ENCODE measurements around the gene VSTM4. TPM values are rescaled to one million over a fixed set of nuclear protein-coding genes. Genes with fewer than 3 reads are reported as not detected.

Gene VSTM4
- polyA plus RNA-seq, 1 of the 3 experiments (the other 2 are of a cell fraction) = 0.39 TPM

- 6% methylated on average over 3 of the region's 3 CpGs for WGBS (ENCODE audit: low lambda C conversion rate)
Observed at GRCh38 chr10:48996329-48996728, 119.0 kb downstream of the VSTM4 start.

DNA sequence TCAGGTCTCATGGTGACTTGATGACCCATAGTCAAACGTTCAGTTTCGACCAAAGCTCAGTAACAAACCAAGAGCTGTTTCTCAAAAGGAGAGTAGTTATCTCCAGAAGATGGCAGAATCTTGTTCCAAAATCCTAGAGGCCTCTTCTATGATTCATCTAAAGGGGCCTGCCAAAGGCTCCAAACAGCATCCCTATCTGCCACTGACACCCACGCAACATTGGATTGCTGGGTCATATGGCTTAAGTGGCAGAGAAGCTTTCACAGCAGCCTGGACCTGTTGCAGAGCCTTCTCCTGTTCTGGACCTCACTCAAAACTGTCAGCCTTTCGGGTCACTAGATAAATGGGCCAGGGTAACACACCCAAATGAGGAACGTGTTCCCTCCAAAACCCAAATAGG lies 121.7 kb downstream of the VSTM4 start:
- H3F3A ChIP-seq (replicated peaks; ENCODE audit: insufficient read depth) = no peaks in the 10 kb centered on the region
- H3K4me1 ChIP-seq (ENCODE audit: control insufficient read depth in 1 of 2, insufficient read depth in 2 of 2, low read depth in 1 of 2, low read length in 1 of 2) = no peaks in the 10 kb centered on the region
- H3K9me2 ChIP-seq = no peaks in the 10 kb centered on the region
- no peak overlapping the region for H3K27ac ChIP-seq (ENCODE audit: low read depth in 2 of 2, low read length in 1 of 2)
- H4K20me1 ChIP-seq (ENCODE audit: insufficient read depth) = no peaks in the 10 kb centered on the region
- H3K4me2 ChIP-seq = no peak overlapping the region
- H3K4me3 ChIP-seq (ENCODE audit: low read depth in 2 of 2, low read length in 1 of 2) = no peak overlapping the region
- H3K79me2 ChIP-seq (ENCODE audit: insufficient read depth) = no peaks in the 10 kb centered on the region
- ChIA-PET POLR2A (no interaction called here), CTCF (interaction anchor here (1.8 kb wide), 1 partner anchor 17 kb away, joined by 4 read pairs; no protein-coding TSS in a partner anchor)
- no peaks in the 10 kb centered on the region for H3K9me3 ChIP-seq
- TF ChIP-seq TAF1 (IDR thresholded peaks at IDR 0.05; ENCODE audit: borderline replicate concordance, low read depth, low read length) = no peak
- TF ChIP-seq EZH2phosphoT487 (IDR thresholded peaks at IDR 0.05; ENCODE audit: borderline replicate concordance, low read depth) = no peak
- TF ChIP-seq ELF1 (IDR thresholded peaks at IDR 0.05) = no peak
- TF ChIP-seq SMC3 (IDR thresholded peaks at IDR 0.05; ENCODE audit: low read depth, low read length) = no peak
- TF ChIP-seq RFX5 (IDR thresholded peaks at IDR 0.05; ENCODE audit: low read length) = no peak
- TF ChIP-seq RXRA (IDR thresholded peaks at IDR 0.05; ENCODE audit: borderline replicate concordance, low read depth) = no peak
- TF ChIP-seq RAD21 (IDR thresholded peaks at IDR 0.05; ENCODE audit: low read length) = no peak
- TF ChIP-seq EP300 (IDR thresholded peaks at IDR 0.05; ENCODE audit: borderline replicate concordance in 1 of 2, low read depth in 1 of 2, low read length in 1 of 2) = no peak
- TF ChIP-seq RCOR1 (IDR thresholded peaks at IDR 0.05; ENCODE audit: low read length) = no peak
- no peak for TF ChIP-seq USF1 (IDR thresholded peaks at IDR 0.05; ENCODE audit: borderline replicate concordance, low read depth)
- TF ChIP-seq NRF1 (IDR thresholded peaks at IDR 0.05; ENCODE audit: low read depth, low read length) = no peak
- TF ChIP-seq POLR2AphosphoS5 (IDR thresholded peaks at IDR 0.05; ENCODE audit: low read depth, low read length) = no peak
- TF ChIP-seq FOSL2 (IDR thresholded peaks at IDR 0.05; ENCODE audit: borderline replicate concordance, low read depth) = no peak
- no peak for TF ChIP-seq GATA2 (CRISPR knock-in tag; IDR thresholded peaks at IDR 0.05)
- TF ChIP-seq TCF12 (IDR thresholded peaks at IDR 0.05) = no peak
- no peak for TF ChIP-seq FOXM1 (IDR thresholded peaks at IDR 0.05; ENCODE audit: low read depth)
- no peak for TF ChIP-seq JUND (IDR thresholded peaks at IDR 0.05)
- no peaks in the 10 kb centered on the region for H3K27me3 ChIP-seq (ENCODE audit: insufficient read depth)
- H2AFZ ChIP-seq (ENCODE audit: low read depth) = no peak overlapping the region
- H3K9ac ChIP-seq = no peak overlapping the region
- no peaks in the 10 kb centered on the region for H3K36me3 ChIP-seq (replicated peaks in 1 of 2; ENCODE audit: control insufficient read depth in 1 of 2, insufficient read depth in 2 of 2, low read length in 1 of 2)
- no peak for DNase-seq
- WGBS (ENCODE audit: low lambda C conversion rate) = 28% methylated on average over 5 of the region's 5 CpGs

More at GRCh38 chr10:48996329-48996728, 119.0 kb downstream of the VSTM4 start:
- CTCF ChIA-PET = interaction anchor here (0.6 to 1.0 kb wide), 4 partner anchors 78 to 340 kb away, joined by 3 read pairs; partner anchors contain the start of gene VSTM4
- H4K20me1 ChIP-seq (ENCODE audit: insufficient read depth) = no peaks in the 10 kb centered on the region
- no peak for TF ChIP-seq TEAD4 (IDR thresholded peaks at IDR 0.05; ENCODE audit: borderline replicate concordance, insufficient read depth)
- no peak for TF ChIP-seq MXI1 (IDR thresholded peaks at IDR 0.05; ENCODE audit: low read depth, low read length)
- TF ChIP-seq, protein P1, sequence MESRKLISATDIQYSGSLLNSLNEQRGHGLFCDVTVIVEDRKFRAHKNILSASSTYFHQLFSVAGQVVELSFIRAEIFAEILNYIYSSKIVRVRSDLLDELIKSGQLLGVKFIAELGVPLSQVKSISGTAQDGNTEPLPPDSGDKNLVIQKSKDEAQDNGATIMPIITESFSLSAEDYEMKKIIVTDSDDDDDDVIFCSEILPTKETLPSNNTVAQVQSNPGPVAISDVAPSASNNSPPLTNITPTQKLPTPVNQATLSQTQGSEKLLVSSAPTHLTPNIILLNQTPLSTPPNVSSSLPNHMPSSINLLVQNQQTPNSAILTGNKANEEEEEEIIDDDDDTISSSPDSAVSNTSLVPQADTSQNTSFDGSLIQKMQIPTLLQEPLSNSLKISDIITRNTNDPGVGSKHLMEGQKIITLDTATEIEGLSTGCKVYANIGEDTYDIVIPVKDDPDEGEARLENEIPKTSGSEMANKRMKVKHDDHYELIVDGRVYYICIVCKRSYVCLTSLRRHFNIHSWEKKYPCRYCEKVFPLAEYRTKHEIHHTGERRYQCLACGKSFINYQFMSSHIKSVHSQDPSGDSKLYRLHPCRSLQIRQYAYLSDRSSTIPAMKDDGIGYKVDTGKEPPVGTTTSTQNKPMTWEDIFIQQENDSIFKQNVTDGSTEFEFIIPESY (IDR thresholded peaks at IDR 0.05; ENCODE audit: borderline replicate concordance, low read depth) = no peak
- no peak for TF ChIP-seq ELF1 (IDR thresholded peaks at IDR 0.05)
- TF ChIP-seq NFIC (IDR thresholded peaks at IDR 0.05; ENCODE audit: borderline replicate concordance) = no peak
- H3K4me3 ChIP-seq (ENCODE audit: low read depth in 2 of 2, low read length in 1 of 2) = no peak overlapping the region
- H3K27me3 ChIP-seq (ENCODE audit: insufficient read depth) = no peaks in the 10 kb centered on the region
- H3K27ac ChIP-seq (ENCODE audit: low read depth in 2 of 2, low read length in 1 of 2) = no peak overlapping the region
- no peaks in the 10 kb centered on the region for H3K36me3 ChIP-seq (replicated peaks in 1 of 2; ENCODE audit: control insufficient read depth in 1 of 2, insufficient read depth in 2 of 2, low read length in 1 of 2)
- no peaks in the 10 kb centered on the region for H3K79me2 ChIP-seq (ENCODE audit: insufficient read depth)
- H3F3A ChIP-seq (replicated peaks; ENCODE audit: insufficient read depth) = no peaks in the 10 kb centered on the region
- POLR2A ChIA-PET = no interaction called here
- H3K9me2 ChIP-seq = no peaks in the 10 kb centered on the region
- peaks cover 0 to 4% of the 10 kb centered on the region in 2 experiments; a peak in 1 of 4 replicates for H3K4me1 ChIP-seq (ENCODE audit: control insufficient read depth in 1 of 2, insufficient read depth in 2 of 2, low read depth in 1 of 2, low read length in 1 of 2)
- no peaks in the 10 kb centered on the region for H3K9me3 ChIP-seq
- no peak overlapping the region for H2AFZ ChIP-seq (ENCODE audit: low read depth)
- H3K9ac ChIP-seq = no peak overlapping the region
- DNase-seq = no peak
- H3K4me2 ChIP-seq = no peak overlapping the region
